GM19467 (cell line): ENCODE results near the gene SNX3.
"Not testable (repeated sequence)": the region's sequence is repeated elsewhere in the genome, so short reads cannot be mapped to it uniquely, and the experiment has no call there.

Source experiments
- ATAC-seq: cut with Tn5 transposase; IDR thresholded peaks from one replicate; pipeline ENCODE4 v1.9.1; 2021; ENCODE audit warnings: mild to moderate bottlenecking, moderate library complexity; ENCODE audit not compliant: unreplicated experiment

Gene SNX3

DNA sequence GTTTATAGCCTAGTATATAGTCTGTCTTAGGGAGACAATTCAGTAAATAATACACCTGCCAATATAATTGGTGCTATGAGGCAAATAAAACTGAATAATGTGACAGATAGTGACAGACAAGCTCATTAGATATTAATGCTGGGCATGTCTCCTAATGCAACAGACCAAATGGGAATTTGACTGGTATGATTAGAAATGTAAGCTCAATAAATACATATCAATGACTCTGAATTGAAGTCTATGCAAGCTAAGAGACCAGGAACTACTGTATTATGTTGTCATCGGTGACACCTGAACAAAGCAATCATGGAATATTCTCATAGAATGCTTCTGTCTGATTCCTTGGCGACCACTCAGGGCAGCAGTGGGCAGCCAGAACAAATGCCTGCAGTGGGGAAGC, 2.5 kb upstream of the SNX3 start:
- ATAC-seq: no peak

- no peak for ATAC-seq
Measured at GRCh38 chr6:108260126-108260808, 573 bp downstream of the SNX3 start.

- no peak for ATAC-seq
Measured at GRCh38 chr6:108254433-108255410, 6.1 kb downstream of the SNX3 start.

GRCh38 chr6:108253241-108253640, 7.6 kb downstream of the SNX3 start:
- no peak for ATAC-seq

GRCh38 chr6:108252055-108252454, 8.8 kb downstream of the SNX3 start:
- ATAC-seq: no peak

- ATAC-seq: no peak
Measured at GRCh38 chr6:108251252-108251651, 9.6 kb downstream of the SNX3 start.

DNA sequence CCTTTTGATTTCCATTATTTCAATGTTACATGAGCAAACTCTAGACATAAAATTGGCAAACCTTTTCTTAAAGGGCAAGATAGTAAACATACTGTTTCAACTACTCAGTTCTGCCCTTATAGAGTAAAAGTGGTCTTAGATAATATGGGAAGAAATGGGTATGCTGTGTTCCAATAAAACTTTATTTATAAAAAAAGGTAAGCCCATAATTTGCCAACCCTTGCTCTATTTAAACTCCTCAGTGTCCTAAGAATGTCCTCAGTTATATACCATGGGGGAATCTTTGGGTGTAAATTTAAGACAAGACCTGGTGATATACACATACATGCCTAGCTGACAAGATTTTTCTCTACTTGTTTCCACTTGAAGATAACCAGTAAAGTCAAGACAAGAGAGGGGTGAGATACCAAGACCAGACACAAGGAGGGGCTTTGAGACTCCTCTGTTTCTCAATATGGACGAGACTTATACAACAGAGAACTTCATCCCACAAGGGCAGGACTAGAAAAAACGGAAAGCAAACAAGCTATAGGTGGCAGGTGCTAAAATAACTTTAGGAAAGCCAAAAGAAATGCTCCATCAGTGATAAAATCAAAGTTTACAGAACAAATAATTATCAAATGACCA, 10.5 kb downstream of the SNX3 start:
- ATAC-seq: no peak

DNA sequence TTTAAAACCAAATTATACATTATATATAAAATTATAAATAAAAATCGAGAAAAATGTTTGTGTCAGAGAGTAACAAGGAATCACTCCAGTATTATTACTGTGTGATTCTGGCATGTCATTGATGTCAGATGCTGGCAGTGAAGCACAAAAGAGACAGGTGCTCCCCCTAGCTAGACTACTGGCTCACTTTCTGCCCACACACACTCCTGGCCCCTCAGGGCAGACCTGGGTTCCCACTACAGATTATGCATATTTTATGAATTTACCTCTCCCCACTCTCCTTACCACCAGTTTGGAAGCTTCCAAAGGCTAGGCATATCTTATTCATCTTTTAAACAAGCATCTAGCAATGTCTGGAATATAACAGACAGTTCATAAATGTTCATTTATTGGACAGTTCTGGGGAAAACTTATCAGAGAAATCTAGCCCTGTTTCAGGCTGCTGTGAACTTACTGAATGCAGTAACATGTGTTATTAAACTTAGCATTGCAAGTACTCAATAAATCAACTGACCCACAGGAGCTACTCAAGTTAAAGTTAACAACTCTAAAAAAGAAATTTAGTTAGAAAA, 12.8 kb downstream of the SNX3 start:
- ATAC-seq: no peak

DNA sequence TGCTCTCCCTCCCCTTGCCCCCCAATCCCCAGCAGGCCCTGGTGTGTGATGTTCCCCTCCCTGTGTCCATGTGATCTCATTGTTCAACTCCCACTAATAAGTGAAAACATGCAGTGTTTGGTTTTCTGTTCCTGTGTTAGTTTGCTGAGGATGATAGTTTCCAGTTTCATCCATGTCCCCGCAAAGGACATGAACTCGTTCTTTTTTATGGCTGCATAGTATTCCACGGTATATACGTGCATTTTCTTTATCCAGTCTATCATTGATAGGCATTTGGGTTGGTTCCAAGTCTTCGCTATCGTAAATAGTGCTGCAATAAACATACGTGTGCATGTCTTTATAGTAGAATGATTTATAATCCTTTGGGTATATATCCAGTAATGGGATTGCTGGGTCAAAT, 15.7 kb downstream of the SNX3 start:
- not testable (repeated sequence) for ATAC-seq

- ATAC-seq: no peak
Measured at GRCh38 chr6:108243836-108244235, 17.0 kb downstream of the SNX3 start.

DNA sequence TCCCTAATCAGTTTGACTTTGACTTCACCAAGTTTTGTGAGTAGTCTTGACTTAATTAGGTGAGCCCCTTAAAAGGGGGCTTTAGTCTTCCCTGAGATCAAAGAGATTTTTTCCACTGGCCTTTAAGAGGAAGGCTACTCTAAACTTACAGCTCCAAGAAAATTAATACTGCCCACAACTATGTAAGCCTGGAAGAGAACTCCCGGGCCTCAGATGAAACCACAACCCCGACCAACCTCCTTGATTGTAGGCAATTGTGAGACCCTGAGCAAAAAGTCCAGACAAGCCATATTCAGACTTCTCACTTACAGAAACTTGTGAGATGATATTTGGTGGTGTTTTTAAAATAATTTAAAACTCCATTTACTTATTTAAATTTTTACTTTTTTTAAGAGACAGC, 18.1 kb downstream of the SNX3 start:
- ATAC-seq: no peak

DNA sequence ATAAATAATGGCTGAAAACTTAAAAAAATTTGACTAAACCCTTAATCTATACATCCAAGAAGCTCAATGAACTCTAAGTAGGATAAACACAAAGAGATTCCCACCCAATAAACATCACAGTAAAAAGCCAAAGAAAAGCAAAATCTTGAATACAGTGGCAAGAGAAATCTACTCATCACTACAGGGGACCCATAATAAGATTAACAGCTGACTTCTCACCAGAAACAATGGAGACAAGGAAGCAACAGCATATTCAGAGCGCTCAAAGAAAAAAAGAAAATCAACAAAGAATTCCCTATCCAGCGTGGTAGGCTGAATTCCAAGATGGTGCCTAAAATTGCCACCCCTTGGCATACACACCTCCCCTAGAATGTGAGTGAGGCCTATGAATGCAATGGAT, 18.6 kb downstream of the SNX3 start:
- ATAC-seq: no peak

DNA sequence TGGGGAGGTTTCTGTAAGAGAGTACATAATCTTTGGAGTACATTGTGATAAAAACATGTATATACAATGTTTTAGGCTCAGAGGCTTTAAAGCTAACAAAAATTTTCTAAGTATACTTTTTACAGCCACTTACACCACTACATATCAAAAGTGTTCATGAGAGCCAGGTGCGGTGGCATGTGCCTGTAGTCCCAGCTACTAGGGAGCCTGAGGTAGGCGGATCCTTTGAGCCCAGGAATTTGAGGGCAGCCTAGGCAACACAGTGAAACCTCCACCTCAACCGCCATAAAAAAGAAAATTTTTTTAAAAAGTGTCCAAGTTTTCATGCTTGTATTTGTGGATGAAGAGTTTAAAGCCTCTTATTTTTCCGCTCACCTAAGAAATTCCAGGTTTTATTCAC, 22.5 kb downstream of the SNX3 start:
- ATAC-seq: no peak

DNA sequence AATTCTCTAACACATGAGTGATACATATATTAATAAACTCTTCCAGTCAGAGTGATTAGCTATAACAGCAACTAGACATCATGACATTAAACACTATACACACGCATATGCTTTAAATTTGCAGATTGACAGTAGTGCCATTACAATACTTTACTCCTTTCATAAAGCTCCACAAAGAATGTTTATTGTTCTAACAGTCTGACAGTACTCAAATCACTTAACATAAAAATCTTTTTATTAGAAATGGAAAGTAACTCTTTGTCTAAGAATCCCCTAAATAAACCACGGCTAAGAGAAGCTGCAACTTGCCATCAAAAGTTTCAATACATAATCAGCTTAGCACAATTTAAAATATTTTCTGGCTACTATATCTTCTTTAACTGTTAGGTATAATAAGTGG, 24.0 kb downstream of the SNX3 start:
- no peak for ATAC-seq

GRCh38 chr6:108235127-108235526, 25.7 kb downstream of the SNX3 start:
- no peak for ATAC-seq

DNA sequence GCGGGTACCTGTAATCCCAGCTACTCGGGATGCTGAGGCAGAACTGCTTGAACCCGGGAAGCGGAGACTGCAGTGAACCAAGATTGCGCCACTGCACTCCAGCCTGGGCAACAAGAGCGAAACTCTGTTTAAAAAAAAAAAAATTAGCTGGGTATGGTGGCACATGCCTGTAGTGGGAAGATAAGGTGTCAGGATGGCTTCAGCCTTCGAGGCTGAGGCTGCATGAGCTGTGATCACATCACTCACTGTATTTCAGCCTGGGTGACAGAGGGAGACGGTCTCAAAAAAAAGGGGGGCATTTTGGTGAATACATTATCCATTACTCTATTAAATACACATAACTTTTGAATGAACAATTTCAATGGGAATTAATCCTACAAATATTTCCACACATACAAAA, 32.4 kb downstream of the SNX3 start:
- no peak for ATAC-seq

GRCh38 chr6:108227290-108227689, 33.5 kb downstream of the SNX3 start:
- no peak for ATAC-seq

- ATAC-seq: no peak
Measured at GRCh38 chr6:108222504-108222903, 38.3 kb downstream of the SNX3 start.

- ATAC-seq: no peak
Measured at GRCh38 chr6:108222064-108222463, 38.8 kb downstream of the SNX3 start.

- ATAC-seq: no peak
Measured at GRCh38 chr6:108211671-108212070, 49.2 kb downstream of the SNX3 start.

- ATAC-seq: no peak
Measured at GRCh38 chr6:108210556-108210955, 50.3 kb downstream of the SNX3 start.
